HEK293T (cell line): ENCODE measurements around the gene PCDHB9.
"Not testable (repeated sequence)": the region's sequence is repeated elsewhere in the genome, so short reads cannot be mapped to it uniquely, and the experiment has no call there.

Experiments
- FOXM1 ChIP-seq: fragments of 450-650 bp; IDR thresholded peaks from 2 replicates; pipeline ENCODE4 v1.6.1; 2017; ENCODE audit warnings: mild to moderate bottlenecking, borderline replicate concordance
- HDGF ChIP-seq: fragments of 450-650 bp; IDR thresholded peaks from 2 replicates; pipeline ENCODE4 v1.6.1; 2017; ENCODE audit warnings: antibody characterized with exemption, borderline replicate concordance
- SP1 ChIP-seq: fragments of 450-650 bp; IDR thresholded peaks from 2 replicates; pipeline ENCODE4 v1.6.1; 2017

- not testable (repeated sequence) for TF ChIP-seq HDGF, FOXM1, SP1
Measured at GRCh38 chr5:141194332-141194731, 7.4 kb downstream of the PCDHB9 start.
